GM19468 (cell line): Measurements from ENCODE around the gene DLGAP4.

Source experiments
- ATAC-seq: cut with Tn5 transposase; IDR thresholded peaks from one replicate; pipeline ENCODE4 v1.9.1; 2021; ENCODE audit warnings: mild to moderate bottlenecking, moderate library complexity, moderate number of reproducible peaks; ENCODE audit not compliant: unreplicated experiment; ENCODE audit errors: extremely low read depth

Gene DLGAP4

DNA sequence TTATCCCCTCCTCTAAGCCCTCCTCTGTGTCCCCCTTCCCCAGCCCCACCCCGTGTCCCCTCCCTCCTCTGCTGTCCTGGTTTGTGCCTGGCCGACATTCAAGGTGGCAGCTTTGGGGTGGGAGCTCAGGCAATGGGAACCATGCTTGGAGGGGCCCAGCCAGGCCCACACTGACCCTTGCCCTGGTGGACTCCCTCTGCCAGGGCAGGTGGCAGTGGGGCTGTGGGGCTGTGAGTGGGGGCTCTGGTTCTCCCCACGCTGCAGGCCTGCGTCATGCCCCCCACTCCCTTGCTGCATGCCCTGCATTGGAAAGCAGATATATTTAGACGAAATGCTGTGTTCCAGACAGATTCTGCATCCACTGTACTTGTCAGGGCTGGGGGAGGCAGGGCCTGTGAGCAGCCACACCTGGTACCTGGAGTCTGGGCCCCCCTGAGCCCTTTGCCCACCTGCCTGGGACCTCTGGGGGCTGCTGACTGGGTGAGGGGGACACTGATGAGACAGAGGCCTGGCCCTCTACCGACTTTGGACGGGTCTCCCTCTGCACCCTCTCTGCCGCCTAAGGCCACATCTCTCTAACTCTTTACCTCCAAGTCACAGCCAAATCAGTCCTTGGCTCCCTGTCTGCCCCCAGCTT is 14.2 kb downstream of the DLGAP4 start:
- no peak for ATAC-seq

DNA sequence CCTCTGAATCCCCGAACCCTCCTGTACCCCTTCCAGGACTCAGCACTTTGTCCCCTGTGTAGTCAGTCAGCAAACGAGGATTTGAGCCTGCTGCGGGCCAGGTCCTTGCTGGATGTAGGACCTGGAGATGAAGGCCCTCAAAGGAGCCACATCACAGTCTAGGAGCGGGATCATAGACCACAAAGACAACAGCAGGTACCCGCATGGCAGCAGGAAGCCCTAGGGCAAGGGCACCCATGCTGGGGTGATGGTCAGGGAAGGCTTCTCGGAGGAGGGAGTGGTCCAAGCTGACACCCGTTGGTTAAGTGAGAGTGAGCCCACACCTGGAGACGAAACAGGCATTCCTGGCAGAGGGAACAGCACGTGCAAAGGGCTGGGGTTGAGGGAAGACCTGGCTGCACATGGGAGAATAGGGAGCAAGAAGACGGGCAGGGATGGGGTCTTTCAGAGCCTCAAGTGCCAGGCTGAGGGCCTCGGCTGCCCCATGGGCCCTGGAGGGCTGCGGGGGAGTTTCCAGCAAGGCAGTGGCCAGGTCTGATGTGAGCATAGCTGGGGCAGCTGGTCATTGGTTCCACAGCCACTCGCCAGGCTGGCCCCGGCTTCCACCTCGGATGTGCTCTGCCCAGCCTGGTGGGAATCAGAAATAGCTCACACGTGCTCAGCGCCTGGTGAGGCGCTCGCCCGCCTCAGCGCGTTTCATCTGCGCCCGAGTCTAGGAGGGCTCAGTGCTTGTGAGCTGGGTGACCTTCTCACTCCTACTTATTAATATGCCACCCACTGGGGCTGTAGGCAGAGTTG is 15.0 kb downstream of the DLGAP4 start:
- no peak for ATAC-seq

GRCh38 chr20:36322131-36322530 is 16.0 kb downstream of the DLGAP4 start:
- ATAC-seq = no peak

GRCh38 chr20:36330091-36330490 is 24.0 kb downstream of the DLGAP4 start:
- no peak for ATAC-seq

GRCh38 chr20:36331209-36331608 is 25.1 kb downstream of the DLGAP4 start:
- no peak for ATAC-seq

DNA sequence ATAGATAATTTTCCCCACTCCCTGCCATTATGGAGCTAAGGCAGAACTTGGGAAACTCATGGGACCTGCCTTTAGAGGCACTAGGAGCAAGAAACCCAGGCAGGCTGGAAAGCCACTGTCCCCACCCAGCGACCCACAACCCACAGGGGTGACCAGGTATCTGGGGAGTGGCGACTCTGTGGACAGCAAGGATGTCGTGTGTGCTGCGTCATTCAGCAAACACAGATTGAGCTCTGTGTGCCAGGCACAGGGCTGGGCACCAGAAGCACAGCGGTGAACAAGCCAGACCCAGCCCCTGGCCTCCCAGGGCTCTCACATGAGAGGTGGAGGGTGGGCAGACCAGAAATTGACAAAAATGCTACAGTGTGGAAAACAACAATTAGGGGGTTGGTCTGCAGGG is 27.7 kb downstream of the DLGAP4 start:
- ATAC-seq = no peak

- ATAC-seq = no peak
Observed at GRCh38 chr20:36334281-36335205, 28.4 kb downstream of the DLGAP4 start.

DNA sequence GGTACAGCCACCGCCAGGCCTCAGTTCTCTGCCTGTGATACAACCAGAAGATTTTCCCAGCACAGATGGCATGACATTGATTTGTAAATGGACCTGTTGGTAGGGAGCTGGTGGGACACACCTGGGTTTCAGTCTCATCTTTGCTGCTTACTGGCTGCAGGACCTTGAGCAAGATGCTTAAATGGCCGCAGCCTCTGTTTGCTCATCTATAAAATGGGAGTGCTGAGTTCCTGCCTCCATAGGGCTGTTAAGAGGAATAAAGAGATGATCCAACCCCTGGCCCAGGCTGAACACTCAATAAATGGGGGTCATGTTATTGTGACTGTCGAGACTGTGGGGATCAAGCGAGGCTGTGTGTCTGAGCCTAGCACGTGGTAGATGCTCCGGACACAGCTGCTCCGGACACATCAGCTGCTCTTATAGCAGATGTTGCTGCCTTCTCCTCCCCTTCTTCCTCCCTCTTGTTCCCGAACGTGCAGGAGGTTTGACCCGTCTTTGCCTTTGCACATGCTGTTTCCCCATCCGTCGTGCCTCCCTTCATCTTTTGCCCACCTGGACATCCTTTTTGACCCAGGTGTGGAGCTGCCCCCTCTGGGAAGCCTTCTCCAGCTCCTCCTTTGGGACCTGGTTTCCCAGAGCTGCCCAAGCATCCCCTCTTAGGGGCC is 29.2 kb downstream of the DLGAP4 start:
- no peak for ATAC-seq

- ATAC-seq = no peak
Observed at GRCh38 chr20:36336204-36336603, 30.1 kb downstream of the DLGAP4 start.

- no peak for ATAC-seq
Observed at GRCh38 chr20:36336954-36337704, 31.0 kb downstream of the DLGAP4 start.

DNA sequence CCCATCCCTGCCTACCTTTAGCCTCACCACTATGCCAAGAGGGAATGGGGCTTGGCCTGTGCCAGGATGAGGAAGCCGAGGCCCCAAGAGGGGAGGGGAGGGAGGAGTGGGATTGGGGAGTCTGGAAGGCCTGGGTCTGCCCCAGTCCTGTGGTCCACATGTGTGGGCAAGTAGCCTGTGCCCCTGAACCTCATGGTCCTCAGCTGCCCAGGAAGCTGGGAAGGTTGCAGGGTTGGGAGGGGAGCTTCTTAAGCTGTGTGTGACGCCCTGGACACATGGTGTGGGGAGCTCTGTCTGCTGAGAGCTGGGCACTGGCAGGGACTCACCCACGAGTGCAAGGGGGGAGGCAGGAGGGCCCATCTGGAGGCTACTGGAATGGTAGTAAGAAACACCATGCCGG is 31.7 kb downstream of the DLGAP4 start:
- ATAC-seq = no peak

GRCh38 chr20:36339646-36340592 is 33.8 kb downstream of the DLGAP4 start:
- no peak for ATAC-seq

DNA sequence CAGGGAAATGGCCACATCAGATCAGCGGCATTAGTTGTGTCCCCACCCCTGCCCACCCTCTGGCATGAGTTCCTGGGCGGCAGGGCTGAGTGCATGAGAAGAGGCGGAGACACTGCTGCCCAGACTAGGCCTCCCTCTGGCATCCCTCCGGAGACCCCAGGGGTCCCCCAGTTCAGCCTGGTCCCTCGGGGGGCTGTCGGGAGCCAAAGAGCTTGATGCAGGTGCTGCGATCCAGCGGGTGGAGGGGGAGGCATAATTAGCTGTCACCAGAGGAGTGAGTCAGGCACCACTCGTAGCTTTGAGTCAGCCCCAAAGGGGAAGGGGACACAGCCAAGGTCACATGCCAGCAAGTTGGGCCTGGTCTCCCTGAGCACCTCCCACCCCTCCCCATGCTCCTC is 34.5 kb downstream of the DLGAP4 start:
- no peak for ATAC-seq

DNA sequence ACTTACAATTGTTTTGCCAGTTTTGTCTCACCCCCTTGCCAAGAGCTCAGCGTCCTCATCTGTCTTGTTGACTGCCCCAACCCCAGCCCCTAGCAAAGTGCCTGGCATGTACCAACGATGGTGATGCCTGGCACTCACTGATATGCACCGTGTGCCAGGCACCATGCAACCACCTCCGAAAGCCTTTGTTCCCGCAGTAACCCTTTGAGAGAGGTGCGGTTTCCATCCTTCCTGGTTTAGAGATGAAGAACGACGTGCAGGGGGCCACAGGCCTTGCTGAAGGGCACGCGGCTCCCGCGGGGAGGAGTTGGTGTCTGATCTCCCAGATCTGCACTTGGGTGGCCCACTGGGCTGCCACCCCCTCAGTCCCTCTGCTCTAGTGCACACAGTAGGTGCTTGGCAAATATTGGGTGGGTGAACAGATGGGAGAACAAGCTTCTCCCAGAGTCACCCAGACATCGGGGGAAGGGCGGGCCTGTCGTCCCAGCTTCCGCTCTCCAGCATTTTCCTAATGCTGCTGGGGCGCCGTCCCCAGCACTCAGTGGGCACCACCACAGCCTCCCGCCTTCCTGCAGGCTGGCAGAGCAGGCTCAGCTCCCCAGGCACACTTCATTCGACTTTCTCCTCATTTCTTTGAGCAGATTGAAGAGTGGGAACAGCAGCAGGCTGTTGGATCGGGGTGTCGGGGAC is 35.3 kb downstream of the DLGAP4 start:
- no peak for ATAC-seq

- no peak for ATAC-seq
Observed at GRCh38 chr20:36342331-36343120, 36.4 kb downstream of the DLGAP4 start.

DNA sequence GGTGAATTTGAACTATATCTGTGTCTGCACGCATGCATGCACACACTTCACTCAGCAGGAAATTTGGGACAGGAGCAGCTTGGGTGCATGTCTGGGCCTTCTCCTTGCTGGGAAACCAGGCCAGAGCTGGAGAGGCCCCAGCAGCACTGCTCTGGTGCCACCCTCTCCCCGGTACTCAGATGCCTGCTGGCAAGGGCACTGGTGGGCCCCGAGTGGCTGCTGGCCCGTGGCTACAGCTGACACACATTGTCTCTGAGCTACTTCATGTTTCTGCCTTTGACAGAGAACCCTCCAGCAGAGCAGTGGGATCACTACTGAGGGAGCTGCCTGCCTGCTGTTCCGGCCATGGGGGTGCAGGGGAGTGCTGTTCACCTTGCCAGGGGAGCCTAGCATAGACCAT is 37.5 kb downstream of the DLGAP4 start:
- no peak for ATAC-seq

- no peak for ATAC-seq
Observed at GRCh38 chr20:36344517-36345132, 38.5 kb downstream of the DLGAP4 start.
